Skeletal muscle tissue (tissue), 4 donors: ENCODE data around the gene SUCLG2. TPM values are rescaled to one million over a fixed set of nuclear protein-coding genes. Genes with fewer than 3 reads are reported as not detected.

Source experiments
- H3K27ac ChIP-seq: one replicate; pipeline ENCODE4 v1.7.0; 2013; ENCODE audit warnings: mild to moderate bottlenecking, low read depth, low read length, inconsistent platforms
- H3K27me3 ChIP-seq, 3 donors: one replicate each; pipeline ENCODE4 v1.7.0; 2013; ENCODE audit warnings: low read length in 3 of 3; ENCODE audit not compliant: control insufficient read depth in 3 of 3, insufficient read depth in 3 of 3
- H3K36me3 ChIP-seq, 3 donors: one replicate each; pipeline ENCODE4 v1.7.0; 2013; ENCODE audit warnings: low read length in 3 of 3; ENCODE audit not compliant: control insufficient read depth in 3 of 3, insufficient read depth in 3 of 3
- H3K4me1 ChIP-seq, 3 donors: one replicate each; pipeline ENCODE4 v1.7.0; 2013; ENCODE audit warnings: low read length in 3 of 3, mild to moderate bottlenecking in 3 of 3; ENCODE audit not compliant: control insufficient read depth in 3 of 3, insufficient read depth in 3 of 3
- H3K4me3 ChIP-seq, 3 donors: one replicate each; pipeline ENCODE4 v1.7.0; 2013; ENCODE audit warnings: low read length in 3 of 3
- H3K9ac ChIP-seq, 3 donors: one replicate each; pipeline ENCODE4 v1.7.0; 2013; ENCODE audit warnings: low read length in 3 of 3, mild to moderate bottlenecking in 3 of 3, moderate library complexity in 2 of 3, low read depth in 1 of 3
- H3K9me3 ChIP-seq, 3 donors: one replicate each; pipeline ENCODE4 v1.7.0; 2013; ENCODE audit warnings: low read length in 3 of 3; ENCODE audit not compliant: control insufficient read depth in 3 of 3
- total RNA-seq: library from RNA; depleted of rRNA; stranded (reverse); fragments of >200 nt; gene quantifications from one replicate; pipeline ENCODE4 v1.2.3, GENCODE V29; 2014
- donor health status: Osteomylitis.

Gene SUCLG2
- total RNA-seq, 1 donor from 2014 or later: 38.1 TPM

GRCh38 chr3:67381667-67382272, 272.6 kb downstream of the SUCLG2 start:
- peaks cover 0 to 3% (median 0%) of the 10 kb centered on the region in 3 donors for H3K36me3 ChIP-seq
- H3K9me3 ChIP-seq: no peaks in the 10 kb centered on the region
- H3K9ac ChIP-seq: no peak overlapping the region
- H3K27ac ChIP-seq: no peak overlapping the region
- H3K27me3 ChIP-seq: no peaks in the 10 kb centered on the region
- peaks cover 0 to 13% (median 8%) of the 10 kb centered on the region in 3 donors for H3K4me1 ChIP-seq
- H3K4me3 ChIP-seq: no peak overlapping the region

GRCh38 chr3:67380118-67380517, 274.3 kb downstream of the SUCLG2 start:
- no peaks in the 10 kb centered on the region for H3K27me3 ChIP-seq
- no peak overlapping the region for H3K27ac ChIP-seq
- no peaks in the 10 kb centered on the region for H3K9me3 ChIP-seq
- H3K4me1 ChIP-seq: peaks cover 0 to 13% (median 8%) of the 10 kb centered on the region in 3 donors
- H3K36me3 ChIP-seq: peaks cover 0 to 5% (median 0%) of the 10 kb centered on the region in 3 donors
- no peak overlapping the region for H3K9ac ChIP-seq
- no peak overlapping the region for H3K4me3 ChIP-seq

DNA sequence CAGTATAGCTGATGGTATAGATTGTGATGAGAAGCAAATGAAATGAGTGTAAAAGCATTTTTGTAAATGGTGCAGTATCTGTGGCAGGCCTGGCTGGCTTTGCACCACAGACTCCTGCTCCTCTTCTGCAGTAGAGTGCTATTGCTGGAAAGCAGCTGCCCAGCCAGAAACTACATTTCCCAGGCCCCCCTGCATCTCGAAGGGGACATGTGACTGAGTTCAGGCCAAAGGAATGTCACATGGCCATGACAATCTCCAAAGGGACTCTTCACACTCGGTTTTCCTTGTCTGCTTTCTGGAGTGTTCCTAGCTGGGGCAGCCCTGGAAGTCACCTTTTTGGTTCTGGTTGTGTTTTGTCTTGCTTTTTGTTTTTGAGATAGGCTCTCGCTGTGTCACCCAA, 277.1 kb downstream of the SUCLG2 start:
- Histone ChIP-seq H3K9ac (no peak overlapping the region), H3K36me3 (peaks cover 0 to 5% (median 0%) of the 10 kb centered on the region in 3 donors)

GRCh38 chr3:67376416-67376815, 278.0 kb downstream of the SUCLG2 start:
- peaks cover 0 to 5% (median 0%) of the 10 kb centered on the region in 3 donors for H3K36me3 ChIP-seq
- H3K4me3 ChIP-seq: no peak overlapping the region
- H3K9me3 ChIP-seq: no peaks in the 10 kb centered on the region
- H3K27ac ChIP-seq: no peak overlapping the region
- no peak overlapping the region for H3K9ac ChIP-seq
- H3K27me3 ChIP-seq: no peaks in the 10 kb centered on the region
- no peaks in the 10 kb centered on the region for H3K4me1 ChIP-seq

More for the DNA sequence above, 277.1 kb downstream of the SUCLG2 start:
- no peak overlapping the region for H3K27ac ChIP-seq
- peaks cover 0 to 2% (median 1%) of the 10 kb centered on the region in 3 donors for H3K4me1 ChIP-seq
- H3K4me3 ChIP-seq: no peak overlapping the region
- H3K9me3 ChIP-seq: no peaks in the 10 kb centered on the region
- H3K27me3 ChIP-seq: no peaks in the 10 kb centered on the region

- Histone ChIP-seq H3K9me3 (no peaks in the 10 kb centered on the region), H3K4me3 (no peak overlapping the region), H3K36me3 (peaks cover 0 to 5% (median 0%) of the 10 kb centered on the region in 3 donors), H3K4me1 (no peaks in the 10 kb centered on the region), H3K27ac (no peak overlapping the region), H3K9ac (no peak overlapping the region), H3K27me3 (no peaks in the 10 kb centered on the region)
These were observed 278.4 kb downstream of the SUCLG2 start for GRCh38 chr3:67375976-67376375.

GRCh38 chr3:67362686-67363085, 291.7 kb downstream of the SUCLG2 start:
- Histone ChIP-seq H3K9me3 (peaks cover 0 to 2% (median 0%) of the 10 kb centered on the region in 3 donors), H3K27me3 (no peaks in the 10 kb centered on the region), H3K27ac (no peak overlapping the region), H3K4me3 (no peak overlapping the region), H3K9ac (no peak overlapping the region), H3K4me1 (no peaks in the 10 kb centered on the region), H3K36me3 (no peaks in the 10 kb centered on the region)

- Histone ChIP-seq H3K27ac (no peak overlapping the region), H3K4me1 (no peaks in the 10 kb centered on the region), H3K9ac (no peak overlapping the region), H3K27me3 (no peaks in the 10 kb centered on the region), H3K36me3 (no peaks in the 10 kb centered on the region), H3K4me3 (no peak overlapping the region), H3K9me3 (no peaks in the 10 kb centered on the region)
These were observed 292.6 kb downstream of the SUCLG2 start for GRCh38 chr3:67361770-67362169.

DNA sequence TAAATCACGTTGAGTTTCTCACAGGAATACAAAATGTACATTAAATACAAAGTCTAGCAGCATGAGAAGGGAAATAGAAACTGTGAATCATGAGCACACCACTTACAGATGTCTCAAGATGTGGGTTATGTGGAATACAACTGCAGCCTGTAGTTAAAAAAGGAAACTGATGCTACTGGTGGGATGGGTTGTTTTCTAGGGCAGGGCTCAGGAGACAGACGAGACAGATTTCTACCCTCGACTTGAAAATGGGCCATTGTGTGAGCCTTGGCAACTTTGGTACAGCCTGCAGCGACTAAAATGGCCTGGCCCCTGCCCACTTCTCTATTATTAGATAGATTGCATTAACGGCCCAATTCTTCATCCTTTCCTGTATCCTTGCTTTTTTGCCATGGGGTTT, 293.1 kb downstream of the SUCLG2 start:
- H3K27ac ChIP-seq: no peak overlapping the region
- no peak overlapping the region for H3K9ac ChIP-seq

DNA sequence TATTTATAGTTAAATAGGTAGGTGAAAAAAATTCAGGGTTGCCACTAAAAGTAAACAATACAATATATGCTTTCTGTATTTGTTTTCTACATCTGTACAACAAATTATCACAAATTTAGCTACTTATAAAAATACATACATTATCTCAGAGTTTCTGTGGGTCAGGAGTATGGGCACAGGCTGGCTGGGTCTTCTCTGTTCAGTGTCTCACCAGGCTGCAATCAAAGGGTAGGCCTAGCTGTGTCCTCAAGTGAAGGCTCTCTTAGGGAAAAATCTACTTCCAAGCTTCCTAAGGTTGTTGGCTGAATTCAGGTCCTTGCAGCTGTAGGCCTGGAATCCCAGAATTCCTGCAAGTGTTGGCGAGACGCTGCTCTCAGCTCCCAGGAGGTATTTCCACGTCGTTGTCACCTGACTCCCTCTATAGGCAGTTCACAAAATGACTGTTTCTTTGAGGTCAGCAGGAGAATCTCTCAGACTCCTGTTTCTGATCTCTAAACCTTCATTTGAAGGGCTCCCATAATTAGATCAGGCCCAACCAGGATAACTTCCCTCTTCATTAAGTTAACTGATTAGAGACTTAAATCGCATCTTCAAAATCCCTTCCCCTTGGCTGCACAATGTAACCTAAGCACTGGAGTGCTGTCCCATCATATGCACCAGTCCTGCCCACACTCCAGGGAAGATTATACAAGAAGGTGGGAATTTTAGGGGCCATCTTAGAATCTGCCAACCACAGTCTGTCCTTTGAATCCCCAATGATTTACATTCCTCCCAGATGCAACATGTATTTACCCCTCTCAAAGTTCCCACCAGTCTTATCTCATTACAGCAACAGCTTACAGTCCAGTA, 296.6 kb downstream of the SUCLG2 start:
- H3K27me3 ChIP-seq: no peaks in the 10 kb centered on the region

More for the DNA sequence above, 293.1 kb downstream of the SUCLG2 start:
- no peaks in the 10 kb centered on the region for H3K36me3 ChIP-seq
- H3K4me3 ChIP-seq: no peak overlapping the region
- H3K27me3 ChIP-seq: no peaks in the 10 kb centered on the region
- no peaks in the 10 kb centered on the region for H3K4me1 ChIP-seq
- H3K9me3 ChIP-seq: no peaks in the 10 kb centered on the region

GRCh38 chr3:67349551-67350174, 304.7 kb downstream of the SUCLG2 start:
- H3K9ac ChIP-seq: no peak overlapping the region
- no peaks in the 10 kb centered on the region for H3K4me1 ChIP-seq
- H3K27me3 ChIP-seq: no peaks in the 10 kb centered on the region

More for the DNA sequence above, 296.6 kb downstream of the SUCLG2 start:
- Histone ChIP-seq H3K36me3 (no peaks in the 10 kb centered on the region), H3K9me3 (no peaks in the 10 kb centered on the region), H3K9ac (no peak overlapping the region), H3K27ac (no peak overlapping the region), H3K4me3 (no peak overlapping the region), H3K4me1 (no peaks in the 10 kb centered on the region)

More at GRCh38 chr3:67349551-67350174, 304.7 kb downstream of the SUCLG2 start:
- no peak overlapping the region for H3K27ac ChIP-seq
- no peaks in the 10 kb centered on the region for H3K9me3 ChIP-seq
- H3K36me3 ChIP-seq: no peaks in the 10 kb centered on the region
- H3K4me3 ChIP-seq: no peak overlapping the region
